Stimulated activated CD8-positive, alpha-beta memory T cell treated with anti-CD3 and anti-CD28 coated beads, Interleukin-7, amount 100 ng/mL, for 4 hours (primary cell): ENCODE measurements around the gene ARHGEF25.
A peak's percentile ranks its signal among the peaks of the same experiment; 100 is the strongest.
"Not testable (repeated sequence)": the region's sequence is repeated elsewhere in the genome, so short reads cannot be mapped to it uniquely, and the experiment has no call there.

Experiments used
- DNase-seq, 2 donors: peaks; one replicate each; pipeline ENCODE4 v3.0.0-alpha.2; 2020; ENCODE audit warnings: low read depth in 2 of 2

The ARHGEF25 gene

GRCh38 chr12:57611108-57611826 lies at the start of gene ARHGEF25:
TSS of gene ARHGEF25 (plus strand) at chr12:57611435. CDS start at chr12:57611895, 460 bp downstream.
- DNase-seq = peak in 1 of 2 donors; percentile 35

- DNase-seq = no peak
Observed at GRCh38 chr12:57563358-57563757, 47.9 kb upstream of the ARHGEF25 start.

GRCh38 chr12:57564178-57564740 lies 47.0 kb upstream of the ARHGEF25 start:
- no peak for DNase-seq

- DNase-seq = no peak
Observed at GRCh38 chr12:57568838-57569237, 42.4 kb upstream of the ARHGEF25 start.

GRCh38 chr12:57569858-57570257 lies 41.4 kb upstream of the ARHGEF25 start:
- DNase-seq = no peak

- DNase-seq = not testable (repeated sequence)
Observed at GRCh38 chr12:57570438-57570837, 40.8 kb upstream of the ARHGEF25 start.

GRCh38 chr12:57571926-57572762 lies 39.1 kb upstream of the ARHGEF25 start:
- DNase-seq = no peak

- DNase-seq = no peak
Observed at GRCh38 chr12:57574795-57575194, 36.4 kb upstream of the ARHGEF25 start.

GRCh38 chr12:57575771-57576612 lies 35.2 kb upstream of the ARHGEF25 start:
- no peak for DNase-seq

GRCh38 chr12:57576613-57577160 lies 34.5 kb upstream of the ARHGEF25 start:
- no peak for DNase-seq

GRCh38 chr12:57577981-57578758 lies 33.1 kb upstream of the ARHGEF25 start:
- DNase-seq = no peak

GRCh38 chr12:57579011-57579410 lies 32.2 kb upstream of the ARHGEF25 start:
- no peak for DNase-seq

- no peak for DNase-seq
Observed at GRCh38 chr12:57579677-57580465, 31.4 kb upstream of the ARHGEF25 start.

GRCh38 chr12:57580466-57580795 lies 30.8 kb upstream of the ARHGEF25 start:
- no peak for DNase-seq

GRCh38 chr12:57581802-57582201 lies 29.4 kb upstream of the ARHGEF25 start:
- DNase-seq = no peak

GRCh38 chr12:57582440-57582839 lies 28.8 kb upstream of the ARHGEF25 start:
- no peak for DNase-seq

GRCh38 chr12:57583008-57583831 lies 28.0 kb upstream of the ARHGEF25 start:
- DNase-seq = peak; percentile 39 to 55

GRCh38 chr12:57584050-57584449 lies 27.2 kb upstream of the ARHGEF25 start:
- no peak for DNase-seq

GRCh38 chr12:57584690-57585089 lies 26.5 kb upstream of the ARHGEF25 start:
- no peak for DNase-seq
